ENCODE measurements around the gene SLC44A3. TPM values are rescaled to one million over a fixed set of nuclear protein-coding genes. Genes with fewer than 3 reads are reported as not detected.
"Not testable (repeated sequence)": the region's sequence is repeated elsewhere in the genome, so short reads cannot be mapped to it uniquely, and the experiment has no call there.

The SLC44A3 gene
- total and polyA plus RNA-seq, 5 donors from 2014 or later: not detected

DNA sequence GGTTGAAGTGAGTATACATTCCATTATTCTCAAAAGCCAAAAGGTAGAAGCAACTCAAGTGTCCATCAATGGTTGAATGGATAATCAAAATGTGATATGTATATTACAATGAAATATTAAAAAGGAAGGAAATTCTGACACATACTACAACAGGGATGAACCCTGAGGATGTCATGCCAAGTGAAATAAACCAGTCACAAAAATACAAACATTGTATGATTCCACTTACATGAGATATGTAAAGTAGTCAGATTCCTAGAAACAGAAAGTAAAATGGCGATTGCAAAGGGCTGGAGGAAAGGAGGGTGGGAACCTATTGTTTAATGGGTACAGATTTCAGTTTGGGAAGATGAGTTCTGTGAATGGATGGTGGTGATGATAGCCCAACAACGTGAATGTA lies 5.8 kb downstream of the SLC44A3 start:
- H3K27ac ChIP-seq (ENCODE audit: insufficient read depth, low read length, poor library complexity, severe bottlenecking): no peak overlapping the region
- H3K27me3 Mint-ChIP-seq: peaks cover 37% of the 10 kb centered on the region
- H3K36me3 Mint-ChIP-seq: no peaks in the 10 kb centered on the region
- DNase-seq (no peak), ATAC-seq (ENCODE audit: low read depth in 2 of 2) (no peak)
- no peaks in the 10 kb centered on the region for H3K9me3 ChIP-seq (ENCODE audit: control insufficient read depth in 2 of 2, low read length in 2 of 2)
- no peaks in the 10 kb centered on the region for H3K4me1 ChIP-seq (ENCODE audit: control insufficient read depth, insufficient read depth, low read length, poor library complexity, severe bottlenecking)
- H3K4me3 ChIP-seq (ENCODE audit: low read depth, low read length): no peak overlapping the region
- no peak overlapping the region for H3K27ac Mint-ChIP-seq
- H3K9me3 Mint-ChIP-seq: no peaks in the 10 kb centered on the region
- no peak overlapping the region for H3K4me3 Mint-ChIP-seq
- H3K4me1 Mint-ChIP-seq: peaks cover 0 to 3% (median under 1%) of the 10 kb centered on the region in 4 donors
- H3K36me3 ChIP-seq (ENCODE audit: control insufficient read depth, insufficient read depth, low read length): no peaks in the 10 kb centered on the region
- H3K27me3 ChIP-seq (ENCODE audit: control insufficient read depth, insufficient read depth, low read length): peaks cover 16% of the 10 kb centered on the region

DNA sequence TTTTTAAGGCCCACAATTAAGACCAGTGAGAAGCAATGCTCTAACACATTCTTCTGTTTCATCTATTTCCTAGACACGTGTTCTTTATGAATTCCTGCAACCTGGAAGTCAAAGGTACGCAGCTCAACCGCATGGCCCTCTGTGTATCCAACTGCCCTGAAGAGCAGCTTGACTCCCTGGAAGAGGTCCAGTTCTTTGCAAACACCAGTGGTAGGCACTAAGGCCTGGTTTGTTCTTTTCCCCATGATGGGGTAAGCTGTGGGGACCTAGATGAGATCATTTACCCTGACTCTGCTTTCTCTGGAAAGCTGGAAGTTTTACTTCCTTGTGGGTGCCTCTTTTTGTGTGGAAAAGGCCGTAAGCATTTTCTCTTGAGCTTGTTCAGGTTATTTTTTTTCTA lies 7.3 kb downstream of the SLC44A3 start:
- H3K27me3 Mint-ChIP-seq: peaks cover 26% of the 10 kb centered on the region

DNA sequence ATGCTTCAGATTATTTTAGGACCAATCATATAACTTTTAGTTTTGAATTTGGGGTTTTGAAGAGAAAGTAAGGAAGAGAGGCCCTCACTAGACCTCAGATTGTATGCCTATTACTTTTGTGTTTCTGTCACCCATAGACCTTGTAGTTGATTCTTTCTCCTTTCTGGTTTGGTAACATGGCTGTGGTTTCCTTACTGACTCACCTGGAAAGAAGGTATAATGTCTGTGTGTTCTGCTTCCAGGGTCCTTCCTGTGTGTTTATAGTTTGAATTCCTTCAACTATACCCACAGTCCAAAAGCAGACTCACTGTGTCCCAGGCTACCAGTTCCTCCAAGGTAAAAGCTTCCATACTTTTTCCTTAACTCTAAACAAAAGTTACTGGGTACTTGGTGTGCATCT lies 8.1 kb downstream of the SLC44A3 start:
- DNase-seq (no peak), ATAC-seq (ENCODE audit: low read depth in 2 of 2) (no peak)
- H3K36me3 ChIP-seq (ENCODE audit: control insufficient read depth, insufficient read depth, low read length): no peaks in the 10 kb centered on the region
- no peaks in the 10 kb centered on the region for H3K36me3 Mint-ChIP-seq
- no peak overlapping the region for H3K27ac Mint-ChIP-seq
- H3K27ac ChIP-seq (ENCODE audit: insufficient read depth, low read length, poor library complexity, severe bottlenecking): no peak overlapping the region
- peaks cover 7% of the 10 kb centered on the region for H3K27me3 ChIP-seq (ENCODE audit: control insufficient read depth, insufficient read depth, low read length)
- H3K4me3 ChIP-seq (ENCODE audit: low read depth, low read length): no peak overlapping the region
- H3K9me3 ChIP-seq (ENCODE audit: control insufficient read depth in 2 of 2, low read length in 2 of 2): no peaks in the 10 kb centered on the region
- H3K4me3 Mint-ChIP-seq: no peak overlapping the region
- H3K9me3 Mint-ChIP-seq: no peaks in the 10 kb centered on the region
- H3K4me1 Mint-ChIP-seq: no peaks in the 10 kb centered on the region
- no peaks in the 10 kb centered on the region for H3K4me1 ChIP-seq (ENCODE audit: control insufficient read depth, insufficient read depth, low read length, poor library complexity, severe bottlenecking)
- H3K27me3 Mint-ChIP-seq: peaks cover 24% of the 10 kb centered on the region

More for the DNA sequence above, 7.3 kb downstream of the SLC44A3 start:
- no peak for ATAC-seq (ENCODE audit: low read depth in 2 of 2)
- Mint-ChIP-seq H3K4me3 (no peak overlapping the region), H3K4me1 (no peaks in the 10 kb centered on the region), H3K9me3 (no peaks in the 10 kb centered on the region), H3K27ac (no peak overlapping the region), H3K36me3 (no peaks in the 10 kb centered on the region)
- H3K4me3 ChIP-seq (ENCODE audit: low read depth, low read length): no peak overlapping the region
- peaks cover 9% of the 10 kb centered on the region for H3K27me3 ChIP-seq (ENCODE audit: control insufficient read depth, insufficient read depth, low read length)
- H3K4me1 ChIP-seq (ENCODE audit: control insufficient read depth, insufficient read depth, low read length, poor library complexity, severe bottlenecking): no peaks in the 10 kb centered on the region
- H3K9me3 ChIP-seq (ENCODE audit: control insufficient read depth in 2 of 2, low read length in 2 of 2): no peaks in the 10 kb centered on the region
- no peak for DNase-seq
- no peaks in the 10 kb centered on the region for H3K36me3 ChIP-seq (ENCODE audit: control insufficient read depth, insufficient read depth, low read length)
- no peak overlapping the region for H3K27ac ChIP-seq (ENCODE audit: insufficient read depth, low read length, poor library complexity, severe bottlenecking)

DNA sequence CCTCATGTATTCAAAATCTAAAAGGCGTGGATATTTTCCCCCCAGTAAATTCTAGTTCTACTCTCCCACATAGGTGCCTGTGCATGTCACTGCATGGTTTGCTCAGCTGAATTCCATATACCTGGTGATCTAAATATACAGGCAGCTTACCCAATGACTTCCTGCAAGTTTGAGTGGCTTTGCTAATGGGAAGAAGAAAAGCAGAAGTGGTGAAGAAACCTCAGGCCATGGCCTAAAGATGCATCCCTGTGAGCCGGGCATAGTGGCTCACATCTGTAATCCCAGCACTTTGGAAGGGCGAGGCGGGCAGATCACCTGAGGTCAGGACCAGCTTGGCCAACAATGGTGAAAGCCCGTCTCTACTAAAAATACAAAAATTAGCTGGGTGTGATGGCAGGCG lies 11.5 kb downstream of the SLC44A3 start:
- H3K9me3 Mint-ChIP-seq: no peaks in the 10 kb centered on the region
- Histone ChIP-seq H3K27ac (ENCODE audit: insufficient read depth, low read length, poor library complexity, severe bottlenecking) (no peak overlapping the region), H3K36me3 (ENCODE audit: control insufficient read depth, insufficient read depth, low read length) (no peaks in the 10 kb centered on the region), H3K4me1 (ENCODE audit: control insufficient read depth, insufficient read depth, low read length, poor library complexity, severe bottlenecking) (no peaks in the 10 kb centered on the region), H3K4me3 (ENCODE audit: low read depth, low read length) (no peak overlapping the region), H3K9me3 (ENCODE audit: control insufficient read depth in 2 of 2, low read length in 2 of 2) (no peaks in the 10 kb centered on the region), H3K27me3 (ENCODE audit: control insufficient read depth, insufficient read depth, low read length) (peaks cover 7% of the 10 kb centered on the region)
- H3K4me3 Mint-ChIP-seq: no peak overlapping the region
- DNase-seq: no peak
- H3K27ac Mint-ChIP-seq: no peak overlapping the region
- H3K4me1 Mint-ChIP-seq: no peaks in the 10 kb centered on the region
- no peak for ATAC-seq (ENCODE audit: low read depth in 2 of 2)
- H3K27me3 Mint-ChIP-seq: peaks cover 16% of the 10 kb centered on the region
- no peaks in the 10 kb centered on the region for H3K36me3 Mint-ChIP-seq

DNA sequence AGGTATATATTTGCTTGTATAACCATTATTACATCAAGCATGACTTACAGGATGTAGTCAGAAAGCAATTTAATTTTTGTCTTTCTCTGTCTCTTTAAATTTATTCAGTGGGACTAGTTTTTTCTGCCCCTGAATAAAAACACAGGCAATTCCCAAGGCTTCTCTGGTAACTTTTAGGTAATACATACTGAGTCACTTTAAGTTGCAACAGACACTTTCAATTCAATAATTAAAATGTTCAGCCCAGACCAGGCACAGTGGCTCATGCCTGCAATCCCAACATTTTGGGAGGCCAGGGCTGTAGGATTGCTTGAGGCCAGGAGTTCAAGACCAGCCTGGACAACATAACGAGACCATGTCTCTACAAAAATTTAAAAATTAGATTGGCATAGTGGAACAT lies 12.3 kb downstream of the SLC44A3 start:
- H3K27me3 ChIP-seq (ENCODE audit: control insufficient read depth, insufficient read depth, low read length): peaks cover 7% of the 10 kb centered on the region
- no peak for ATAC-seq (ENCODE audit: low read depth in 2 of 2)
- H3K27ac ChIP-seq (ENCODE audit: insufficient read depth, low read length, poor library complexity, severe bottlenecking): no peak overlapping the region
- H3K4me3 Mint-ChIP-seq: no peak overlapping the region
- H3K36me3 Mint-ChIP-seq: no peaks in the 10 kb centered on the region
- H3K4me1 ChIP-seq (ENCODE audit: control insufficient read depth, insufficient read depth, low read length, poor library complexity, severe bottlenecking): no peaks in the 10 kb centered on the region
- DNase-seq: no peak
- H3K36me3 ChIP-seq (ENCODE audit: control insufficient read depth, insufficient read depth, low read length): no peaks in the 10 kb centered on the region
- peaks cover 20% of the 10 kb centered on the region for H3K27me3 Mint-ChIP-seq
- no peaks in the 10 kb centered on the region for H3K9me3 Mint-ChIP-seq
- no peaks in the 10 kb centered on the region for H3K4me1 Mint-ChIP-seq
- no peak overlapping the region for H3K4me3 ChIP-seq (ENCODE audit: low read depth, low read length)
- no peak overlapping the region for H3K27ac Mint-ChIP-seq
- no peaks in the 10 kb centered on the region for H3K9me3 ChIP-seq (ENCODE audit: control insufficient read depth in 2 of 2, low read length in 2 of 2)

DNA sequence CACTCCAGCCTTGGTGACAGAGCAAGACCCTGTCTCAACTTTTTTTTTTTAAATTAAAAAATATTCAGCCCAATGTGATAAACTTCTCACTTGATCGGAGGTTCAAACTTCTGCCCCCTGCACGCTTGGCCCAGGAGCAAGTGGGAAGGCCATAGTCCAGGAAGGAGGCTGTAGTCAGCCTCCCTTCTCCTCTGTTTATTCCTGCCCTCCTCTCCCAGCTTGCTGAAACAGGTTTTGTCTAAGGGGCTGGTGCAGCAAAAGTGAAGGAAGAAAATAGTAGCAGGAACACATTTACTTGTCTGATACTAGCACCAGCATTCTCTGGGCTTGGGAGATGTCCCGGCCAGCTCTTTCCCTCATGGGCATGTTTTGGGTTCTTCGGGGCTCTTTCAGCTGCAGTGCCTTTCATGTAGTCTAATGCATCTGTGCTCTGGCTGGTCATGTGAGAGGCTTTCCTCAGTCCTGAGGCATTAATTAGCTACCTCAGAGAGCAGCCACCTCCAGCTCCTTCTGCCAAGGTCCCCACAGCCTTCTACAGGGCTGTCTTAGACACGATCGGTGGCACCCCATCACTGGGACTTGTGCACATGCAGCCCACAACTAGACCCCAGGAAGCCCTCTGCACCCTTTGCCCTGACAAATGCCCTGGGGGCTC lies 12.9 kb downstream of the SLC44A3 start:
- Histone ChIP-seq H3K27ac (ENCODE audit: insufficient read depth, low read length, poor library complexity, severe bottlenecking) (no peak overlapping the region), H3K9me3 (ENCODE audit: control insufficient read depth in 2 of 2, low read length in 2 of 2) (no peaks in the 10 kb centered on the region), H3K4me1 (ENCODE audit: control insufficient read depth, insufficient read depth, low read length, poor library complexity, severe bottlenecking) (no peaks in the 10 kb centered on the region), H3K36me3 (ENCODE audit: control insufficient read depth, insufficient read depth, low read length) (no peaks in the 10 kb centered on the region), H3K4me3 (ENCODE audit: low read depth, low read length) (no peak overlapping the region), H3K27me3 (ENCODE audit: control insufficient read depth, insufficient read depth, low read length) (peaks cover 7% of the 10 kb centered on the region)
- no peaks in the 10 kb centered on the region for H3K4me1 Mint-ChIP-seq
- no peak overlapping the region for H3K27ac Mint-ChIP-seq
- ATAC-seq (ENCODE audit: low read depth in 2 of 2): no peak
- H3K4me3 Mint-ChIP-seq: no peak overlapping the region
- H3K27me3 Mint-ChIP-seq: peaks cover 20% of the 10 kb centered on the region
- no peaks in the 10 kb centered on the region for H3K9me3 Mint-ChIP-seq
- DNase-seq: no peak
- no peaks in the 10 kb centered on the region for H3K36me3 Mint-ChIP-seq

DNA sequence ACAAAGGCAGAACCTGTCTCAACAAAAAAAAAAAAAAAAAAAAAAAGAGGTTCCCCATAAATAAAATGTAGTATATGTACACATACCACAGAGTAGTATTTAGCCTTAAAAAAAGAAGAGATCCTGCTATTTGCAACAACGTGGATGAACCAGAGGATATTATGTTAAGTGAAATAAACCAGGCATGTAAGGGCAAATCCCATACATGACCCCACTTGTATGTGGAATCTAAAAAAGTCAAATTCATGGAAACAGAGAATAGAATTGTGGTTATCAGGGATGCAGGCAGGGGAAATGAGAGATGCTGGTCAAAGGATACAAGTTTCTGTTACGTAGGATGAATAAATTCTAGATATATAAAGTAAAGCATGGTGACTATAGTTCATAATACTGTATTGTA lies 16.7 kb downstream of the SLC44A3 start:
- Histone ChIP-seq H3K27me3 (ENCODE audit: control insufficient read depth, insufficient read depth, low read length) (peaks cover 2% of the 10 kb centered on the region), H3K36me3 (ENCODE audit: control insufficient read depth, insufficient read depth, low read length) (no peaks in the 10 kb centered on the region), H3K27ac (ENCODE audit: insufficient read depth, low read length, poor library complexity, severe bottlenecking) (no peak overlapping the region), H3K4me1 (ENCODE audit: control insufficient read depth, insufficient read depth, low read length, poor library complexity, severe bottlenecking) (no peaks in the 10 kb centered on the region), H3K4me3 (ENCODE audit: low read depth, low read length) (no peak overlapping the region), H3K9me3 (ENCODE audit: control insufficient read depth in 2 of 2, low read length in 2 of 2) (no peaks in the 10 kb centered on the region)
- ATAC-seq (ENCODE audit: low read depth in 2 of 2): no peak
- Mint-ChIP-seq H3K27ac (no peak overlapping the region), H3K4me3 (no peak overlapping the region), H3K36me3 (no peaks in the 10 kb centered on the region), H3K4me1 (no peaks in the 10 kb centered on the region), H3K27me3 (peaks cover 31% of the 10 kb centered on the region), H3K9me3 (no peaks in the 10 kb centered on the region)
- no peak for DNase-seq

DNA sequence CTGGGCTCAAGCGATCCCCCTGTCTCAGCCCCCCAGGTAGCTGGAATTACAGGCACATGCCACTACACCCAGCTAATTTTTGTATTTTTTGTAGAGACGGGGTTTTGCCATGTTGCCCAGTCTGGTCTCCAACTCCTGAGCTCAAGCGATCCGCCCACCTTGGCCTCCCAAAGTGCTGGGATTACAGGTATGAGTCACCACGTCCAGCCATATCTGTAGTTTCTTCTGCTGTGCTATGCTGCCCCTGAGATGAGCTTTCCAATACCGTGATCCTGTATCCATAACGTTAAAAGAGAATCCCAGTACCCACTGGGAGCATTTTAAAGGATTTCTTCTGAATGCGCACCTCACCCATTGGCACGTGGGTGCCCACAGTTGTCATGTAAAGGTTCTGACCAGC lies 20.2 kb downstream of the SLC44A3 start:
- not testable (repeated sequence) for H3K4me3 Mint-ChIP-seq; H3K36me3 ChIP-seq (ENCODE audit: control insufficient read depth, insufficient read depth, low read length); H3K9me3 Mint-ChIP-seq; ATAC-seq (ENCODE audit: low read depth in 2 of 2); H3K4me1 Mint-ChIP-seq; H3K36me3 Mint-ChIP-seq; H3K9me3 ChIP-seq (ENCODE audit: control insufficient read depth in 2 of 2, low read length in 2 of 2); H3K4me3 ChIP-seq (ENCODE audit: low read depth, low read length); H3K27me3 ChIP-seq (ENCODE audit: control insufficient read depth, insufficient read depth, low read length); H3K27ac ChIP-seq (ENCODE audit: insufficient read depth, low read length, poor library complexity, severe bottlenecking); H3K27ac Mint-ChIP-seq; H3K4me1 ChIP-seq (ENCODE audit: control insufficient read depth, insufficient read depth, low read length, poor library complexity, severe bottlenecking); DNase-seq
- H3K27me3 Mint-ChIP-seq: peaks cover 25% of the 10 kb centered on the region

Measured in CD4-positive, CD25-positive, alpha-beta regulatory T cell (primary cell).